ENCODE data around the gene OMG. TPM values are rescaled to one million over a fixed set of nuclear protein-coding genes. Genes with fewer than 3 reads are reported as not detected.

The OMG gene
- total and polyA plus RNA-seq, 8 donors: 0.27 to 0.38 (median 0.34) TPM; not detected in 5

- no peak for ATAC-seq
- FAIRE-seq: no peak
- intact Hi-C loops (cut with DNase I): no loop called here
- TF ChIP-seq CTCF (IDR thresholded peaks at IDR 0.05): no peak
- WGBS, 2 donors: 94 to 96% methylated on average over 12 of the region's 12 CpGs
- no peak overlapping the region for H3K4me3 ChIP-seq
- H3K36me3 ChIP-seq: peaks cover 0 to 10% (median 6%) of the 10 kb centered on the region in 3 donors
- no peaks in the 10 kb centered on the region for H3K27me3 ChIP-seq
- H3K27ac ChIP-seq: no peak overlapping the region
- no peak for DNase-seq
- no peaks in the 10 kb centered on the region for H3K9me3 ChIP-seq
- no peaks in the 10 kb centered on the region for H3K4me1 ChIP-seq
Observed at GRCh38 chr17:31327534-31328159, 30.6 kb upstream of the OMG start.

GRCh38 chr17:31323551-31323950 lies 26.5 kb upstream of the OMG start:
- DNase-seq (no peak), ATAC-seq (no peak), FAIRE-seq (no peak)
- H3K27ac ChIP-seq: no peak overlapping the region
- H3K36me3 ChIP-seq: peaks cover 0 to 10% (median 0%) of the 10 kb centered on the region in 3 donors
- no peaks in the 10 kb centered on the region for H3K4me1 ChIP-seq
- H3K9me3 ChIP-seq: no peaks in the 10 kb centered on the region
- H3K4me3 ChIP-seq: no peak overlapping the region
- no peak for TF ChIP-seq CTCF (IDR thresholded peaks at IDR 0.05)
- no peaks in the 10 kb centered on the region for H3K27me3 ChIP-seq
- intact Hi-C loops (cut with DNase I): no loop called here

GRCh38 chr17:31321966-31322365 lies 24.9 kb upstream of the OMG start:
- no peak for TF ChIP-seq CTCF (IDR thresholded peaks at IDR 0.05)
- DNase-seq: no peak
- intact Hi-C loops (cut with DNase I): no loop called here
- no peaks in the 10 kb centered on the region for H3K36me3 ChIP-seq
- 95 to 98% methylated on average over 4 of the region's 4 CpGs for WGBS, 2 donors
- no peak for FAIRE-seq
- no peak overlapping the region for H3K27ac ChIP-seq
- no peak for ATAC-seq
- peaks cover 0 to 3% (median under 1%) of the 10 kb centered on the region in 3 donors for H3K4me1 ChIP-seq
- H3K4me3 ChIP-seq: no peak overlapping the region
- no peaks in the 10 kb centered on the region for H3K27me3 ChIP-seq
- no peaks in the 10 kb centered on the region for H3K9me3 ChIP-seq

DNA sequence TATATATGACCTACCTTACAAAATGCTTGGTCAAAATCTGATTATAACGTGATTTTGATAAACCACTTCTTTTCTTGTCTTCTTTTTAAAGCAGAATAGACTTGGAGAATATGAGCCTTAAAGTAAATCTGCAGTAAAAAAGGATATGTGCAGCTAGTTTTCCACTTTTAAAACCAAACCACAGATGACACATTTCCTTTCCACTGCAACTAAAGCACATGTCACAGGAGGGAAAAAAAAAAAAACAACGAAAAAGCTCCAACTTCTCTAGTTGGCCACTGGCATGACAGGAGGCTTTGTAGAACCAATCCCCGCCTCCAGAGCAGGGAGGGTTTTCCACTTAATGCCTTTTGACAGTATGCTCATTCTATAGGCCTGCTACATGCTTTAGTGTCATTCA lies 24.4 kb upstream of the OMG start, which contains the start of gene EVI2A:
Gene EVI2A, minus strand, starts transcription at position 142 of the 400 bp plus-strand sequence. CDS start 2,609 bp downstream, outside the sequence.
- 84 to 87% methylated on average over 3 of the region's 3 CpGs for WGBS, 2 donors
- intact Hi-C loops (cut with DNase I): no loop called here
- no peak for FAIRE-seq
- ATAC-seq: peak in 2 of 4 donors; percentile 61 to 77
- Histone ChIP-seq H3K36me3 (no peaks in the 10 kb centered on the region), H3K27ac (peak within 1 kb of the TSS in 2 of 4 donors; percentile 14 to 39), H3K4me3 (peak within 1 kb of the TSS in 1 of 4 donors; percentile 5), H3K9me3 (no peaks in the 10 kb centered on the region), H3K4me1 (peaks cover 0 to 5% (median 3%) of the 10 kb centered on the region in 3 donors), H3K27me3 (no peaks in the 10 kb centered on the region)
- peak in 1 of 6 donors; percentile 32 for DNase-seq
- TF ChIP-seq CTCF (IDR thresholded peaks at IDR 0.05): no peak

- TF ChIP-seq CTCF (IDR thresholded peaks at IDR 0.05): no peak
- no peaks in the 10 kb centered on the region for H3K27me3 ChIP-seq
- peaks cover 0 to 12% (median 3%) of the 10 kb centered on the region in 3 donors for H3K4me1 ChIP-seq
- peak overlapping the region in 1 of 4 donors; percentile 5 for H3K4me3 ChIP-seq
- 72 to 73% methylated on average over 1 of the region's 1 CpG for WGBS, 2 donors
- no peaks in the 10 kb centered on the region for H3K36me3 ChIP-seq
- no peak for DNase-seq
- no peaks in the 10 kb centered on the region for H3K9me3 ChIP-seq
- ATAC-seq: peak in 2 of 4 donors; percentile 24 to 30
- peak overlapping the region in 2 of 4 donors; percentile 14 to 39 for H3K27ac ChIP-seq
- FAIRE-seq: no peak
- intact Hi-C loops (cut with DNase I): no loop called here
Observed at GRCh38 chr17:31320791-31321190, 23.8 kb upstream of the OMG start.
